Glutamatergic neuron (in vitro differentiated cells): ENCODE measurements around the gene SEMA7A. TPM values are rescaled to one million over a fixed set of nuclear protein-coding genes. Genes with fewer than 3 reads are reported as not detected.

Experiments used
- DNase-seq: peaks from one replicate; pipeline ENCODE4 v3.0.0; 2022
- H3K27ac Mint-ChIP-seq: one replicate; pipeline ENCODE4 v1.8.0; 2020; ENCODE audit warnings: mild to moderate bottlenecking, mixed read lengths, inconsistent platforms; ENCODE audit not compliant: unreplicated experiment
- H3K27me3 Mint-ChIP-seq: one replicate; pipeline ENCODE4 v1.8.0; 2020; ENCODE audit warnings: mild to moderate bottlenecking, moderate library complexity, mixed read lengths, inconsistent platforms; ENCODE audit not compliant: unreplicated experiment
- H3K36me3 Mint-ChIP-seq: one replicate; pipeline ENCODE4 v1.8.0; 2020; ENCODE audit warnings: mild to moderate bottlenecking, mixed read lengths, inconsistent platforms; ENCODE audit not compliant: unreplicated experiment
- H3K4me1 Mint-ChIP-seq: one replicate; pipeline ENCODE4 v1.8.0; 2020; ENCODE audit warnings: mild to moderate bottlenecking, low read depth, mixed read lengths, inconsistent platforms; ENCODE audit not compliant: unreplicated experiment
- H3K4me3 Mint-ChIP-seq: one replicate; pipeline ENCODE4 v1.8.0; 2020; ENCODE audit warnings: mild to moderate bottlenecking, mixed read lengths, inconsistent platforms; ENCODE audit not compliant: unreplicated experiment
- H3K9me3 Mint-ChIP-seq: one replicate; pipeline ENCODE4 v1.8.0; 2020; ENCODE audit warnings: mild to moderate bottlenecking, moderate library complexity, mixed read lengths, inconsistent platforms; ENCODE audit not compliant: unreplicated experiment
- CTCF ChIP-seq: fragments of 200-600 bp; sonication (generic); IDR thresholded peaks from one replicate; pipeline ENCODE4 v1.5.0; 2021; ENCODE audit not compliant: partially characterized antibody, unreplicated experiment
- total RNA-seq: library from RNA; stranded (reverse); fragmentation: NEBNext Ultra II Directional; extraction: Animal tissue kit (Norgen Biotek cat#: 25700); gene quantifications from one replicate; pipeline ENCODE4 v1.2.1, GENCODE V29; 2021; ENCODE audit not compliant: unreplicated experiment

The SEMA7A gene
- total RNA-seq, 1 donor from 2014 or later: 16.2 TPM

DNA sequence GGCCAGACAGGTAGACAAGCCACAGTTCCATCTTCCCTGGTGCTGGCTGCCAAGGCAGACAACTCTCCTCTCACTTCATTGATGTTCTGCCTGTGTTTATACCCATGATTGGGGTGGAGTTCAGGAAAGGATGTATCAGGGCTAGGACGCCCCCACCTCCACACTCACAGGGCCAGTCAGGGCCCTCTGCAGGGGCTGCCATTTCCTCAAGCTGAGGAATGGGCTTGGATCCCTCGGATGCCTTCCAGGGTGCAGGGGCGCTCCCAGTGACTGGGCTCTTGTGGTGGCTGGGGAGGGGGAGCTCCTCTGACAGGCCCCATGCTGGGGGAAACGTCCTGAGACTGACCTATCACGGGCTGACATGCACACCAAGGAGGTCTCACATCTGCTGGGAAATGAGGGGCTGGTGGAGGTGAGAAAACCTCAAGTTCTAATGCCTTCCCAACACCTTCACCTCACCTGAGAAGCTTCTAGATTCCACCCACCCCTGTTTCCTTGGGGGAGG, 31.4 kb downstream of the SEMA7A start:
- Mint-ChIP-seq H3K27me3 (peaks cover 6% of the 10 kb centered on the region), H3K36me3 (no peaks in the 10 kb centered on the region), H3K27ac (no peak overlapping the region), H3K4me3 (no peak overlapping the region), H3K9me3 (no peaks in the 10 kb centered on the region), H3K4me1 (peaks cover 4% of the 10 kb centered on the region)
- no peak for TF ChIP-seq CTCF
- no peak for DNase-seq

DNA sequence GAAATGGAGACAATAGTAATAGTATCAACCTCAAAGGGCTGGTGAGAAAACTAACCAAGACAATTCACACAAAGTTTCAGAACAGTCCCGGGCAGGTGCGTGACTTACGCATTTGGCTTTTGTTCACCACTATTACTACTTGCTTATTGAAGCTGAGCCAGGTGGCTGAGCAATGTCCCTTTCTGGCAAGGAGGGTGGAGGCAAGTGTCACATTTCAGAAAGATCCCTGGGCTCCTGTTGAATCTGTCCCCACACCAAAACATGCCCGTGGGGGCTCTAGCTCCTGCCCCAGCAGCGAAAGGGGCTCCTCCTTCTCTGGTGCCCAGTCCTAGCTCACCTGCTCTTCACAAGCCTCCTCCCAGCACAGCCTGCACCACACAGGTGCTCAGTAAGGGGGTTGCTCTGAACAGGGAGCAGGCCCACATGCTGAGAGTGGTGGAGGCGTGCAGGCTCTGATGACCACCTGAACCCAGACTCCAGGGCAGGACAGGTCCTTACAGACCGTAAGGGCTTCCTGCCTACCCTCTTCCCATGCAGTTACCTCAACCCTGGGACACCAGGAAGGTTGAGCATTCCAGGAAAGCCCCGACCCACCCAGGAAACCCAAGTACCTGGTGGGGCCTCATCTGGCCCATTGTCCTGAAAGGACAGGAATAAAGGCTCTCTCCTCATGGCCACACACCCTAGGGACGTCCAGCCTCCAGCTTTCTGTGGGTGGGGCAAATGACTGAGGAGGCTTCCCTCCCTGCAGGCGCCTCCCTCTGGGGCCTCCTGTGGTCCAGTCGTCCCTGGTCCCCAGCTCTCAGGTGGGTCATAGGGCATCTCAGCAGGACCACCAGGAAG, 32.6 kb downstream of the SEMA7A start:
- H3K27ac Mint-ChIP-seq: no peak overlapping the region
- no peak overlapping the region for H3K4me3 Mint-ChIP-seq
- H3K27me3 Mint-ChIP-seq: peaks cover 4% of the 10 kb centered on the region
- H3K9me3 Mint-ChIP-seq: no peaks in the 10 kb centered on the region
- DNase-seq: no peak
- no peak for TF ChIP-seq CTCF
- no peaks in the 10 kb centered on the region for H3K36me3 Mint-ChIP-seq
- H3K4me1 Mint-ChIP-seq: peaks cover 3% of the 10 kb centered on the region

- no peak for DNase-seq
- H3K36me3 Mint-ChIP-seq: no peaks in the 10 kb centered on the region
- H3K9me3 Mint-ChIP-seq: peaks cover 2% of the 10 kb centered on the region
- H3K27ac Mint-ChIP-seq: no peak overlapping the region
- H3K4me3 Mint-ChIP-seq: no peak overlapping the region
- no peak for TF ChIP-seq CTCF
- peaks cover 4% of the 10 kb centered on the region for H3K27me3 Mint-ChIP-seq
- peaks cover 6% of the 10 kb centered on the region for H3K4me1 Mint-ChIP-seq
Observed at GRCh38 chr15:74400313-74400860, 33.4 kb downstream of the SEMA7A start.

DNA sequence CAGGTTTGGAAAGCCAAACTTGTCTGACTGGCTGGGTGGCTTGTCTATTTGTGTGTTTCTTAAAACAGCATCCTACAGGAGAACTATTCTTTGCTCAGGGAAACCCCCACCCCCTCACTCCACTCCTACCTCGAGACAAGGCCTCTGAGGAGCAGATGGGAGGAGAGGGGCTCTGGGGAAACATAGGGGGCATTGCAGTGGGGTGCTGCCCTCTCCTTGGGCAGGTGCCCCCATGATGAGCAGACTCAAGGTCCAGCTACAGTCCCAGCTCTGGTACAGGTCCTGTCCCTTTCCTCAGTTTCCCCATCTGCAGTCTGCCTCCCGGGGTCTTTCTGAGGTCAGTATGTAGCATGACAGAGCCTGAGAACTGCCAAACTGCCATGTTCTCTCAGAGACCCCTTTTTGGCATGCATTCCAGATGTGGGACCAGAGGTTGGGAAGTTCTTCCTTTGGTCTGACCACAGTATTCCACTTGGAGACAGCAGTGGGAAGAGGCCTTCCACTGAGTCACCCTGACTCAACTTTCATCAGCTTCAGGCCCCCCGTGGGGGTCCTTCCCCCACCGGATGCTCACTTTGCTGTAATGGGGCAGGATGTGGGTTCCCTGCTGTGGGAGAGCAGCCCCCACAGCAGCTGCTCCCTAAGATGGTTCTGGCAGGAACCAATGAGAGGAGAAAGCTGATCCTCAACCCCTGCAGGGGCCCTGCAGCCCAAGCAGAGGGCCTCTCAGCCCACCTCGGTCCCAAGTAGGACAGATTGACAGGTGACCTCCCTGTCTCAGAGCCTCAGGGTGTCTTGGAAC, 34.0 kb downstream of the SEMA7A start:
- no peak overlapping the region for H3K27ac Mint-ChIP-seq
- no peak for TF ChIP-seq CTCF
- H3K9me3 Mint-ChIP-seq: peaks cover 2% of the 10 kb centered on the region
- H3K36me3 Mint-ChIP-seq: no peaks in the 10 kb centered on the region
- no peak for DNase-seq
- peaks cover 6% of the 10 kb centered on the region for H3K4me1 Mint-ChIP-seq
- no peak overlapping the region for H3K4me3 Mint-ChIP-seq
- peaks cover 4% of the 10 kb centered on the region for H3K27me3 Mint-ChIP-seq
